ENCODE results near the gene PGAM2. TPM values are rescaled to one million over a fixed set of nuclear protein-coding genes. Genes with fewer than 3 reads are reported as not detected.

PGAM2 gene
- polyA plus RNA-seq, 3 donors = 0.13 TPM; not detected in 2

DNA sequence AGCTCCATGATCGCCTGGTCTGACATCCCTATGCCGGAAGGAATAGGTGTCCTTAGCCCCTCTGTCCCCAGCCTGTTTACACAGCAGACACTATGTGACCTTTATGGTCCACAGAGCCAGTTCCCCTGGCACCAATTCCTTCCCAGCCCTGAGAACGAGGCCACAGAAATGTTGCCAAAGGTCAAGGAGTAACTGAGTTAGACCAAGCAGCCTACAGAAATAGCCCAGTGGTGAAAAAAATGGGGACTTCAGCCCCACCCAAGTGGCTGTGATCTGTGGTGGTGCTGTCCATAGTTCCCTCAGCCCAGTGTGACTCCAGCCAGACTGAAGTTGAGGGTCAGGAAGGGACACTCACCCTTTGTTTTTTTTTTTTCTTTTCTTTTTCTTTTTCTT lies 2.5 kb downstream of the PGAM2 start:
- Mint-ChIP-seq H3K4me1 (peaks cover 10% of the 10 kb centered on the region), H3K27me3 (ENCODE audit: low read depth in 3 of 3) (peaks cover 3 to 21% (median 6%) of the 10 kb centered on the region in 3 donors), H3K27ac (peak overlapping the region in 3 of 7 donors; percentile 5 to 46 (median 37)), H3K9me3 (peaks cover 0 to 1% (median 0%) of the 10 kb centered on the region in 7 donors), H3K4me3 (no peak overlapping the region), H3K36me3 (peaks cover 41 to 44% of the 10 kb centered on the region in 2 donors)
- Histone ChIP-seq H3K4me2 (replicated peaks; ENCODE audit: extremely low read depth, low read length, poor library complexity, severe bottlenecking) (no peak overlapping the region), H3K27ac (ENCODE audit: low read depth in 1 of 2, low read length in 2 of 2) (no peak overlapping the region), H3K4me1 (ENCODE audit: control insufficient read depth in 1 of 2, insufficient read depth in 2 of 2, low read length in 2 of 2) (no peaks in the 10 kb centered on the region), H3K4me3 (replicated peaks in 1 of 3; ENCODE audit: low read depth in 2 of 3, low read length in 3 of 3) (no peak overlapping the region), H3K9ac (ENCODE audit: insufficient read depth, low read length, poor library complexity, severe bottlenecking) (no peak overlapping the region), H3K36me3 (replicated peaks in 1 of 2; ENCODE audit: control insufficient read depth in 1 of 2, insufficient read depth in 2 of 2, low read length in 2 of 2) (peaks cover 46 to 47% of the 10 kb centered on the region in 2 donors), H2AFZ (ENCODE audit: insufficient read depth, low read depth, low read length, poor library complexity, severe bottlenecking) (no peak overlapping the region), H4K20me1 (ENCODE audit: insufficient read depth, low read length) (peaks cover 96% of the 10 kb centered on the region), H3K27me3 (ENCODE audit: control insufficient read depth in 2 of 2, insufficient read depth in 2 of 2, low read length in 2 of 2) (no peaks in the 10 kb centered on the region), H3K9me3 (replicated peaks in 1 of 2; ENCODE audit: control insufficient read depth in 1 of 2, insufficient read depth in 1 of 2, low read length in 2 of 2) (no peaks in the 10 kb centered on the region), H3K79me2 (ENCODE audit: insufficient read depth, low read length) (no peaks in the 10 kb centered on the region)
- intact Hi-C loops (cut with micrococcal nuclease) = no loop called here
- TF ChIP-seq, protein P1, sequence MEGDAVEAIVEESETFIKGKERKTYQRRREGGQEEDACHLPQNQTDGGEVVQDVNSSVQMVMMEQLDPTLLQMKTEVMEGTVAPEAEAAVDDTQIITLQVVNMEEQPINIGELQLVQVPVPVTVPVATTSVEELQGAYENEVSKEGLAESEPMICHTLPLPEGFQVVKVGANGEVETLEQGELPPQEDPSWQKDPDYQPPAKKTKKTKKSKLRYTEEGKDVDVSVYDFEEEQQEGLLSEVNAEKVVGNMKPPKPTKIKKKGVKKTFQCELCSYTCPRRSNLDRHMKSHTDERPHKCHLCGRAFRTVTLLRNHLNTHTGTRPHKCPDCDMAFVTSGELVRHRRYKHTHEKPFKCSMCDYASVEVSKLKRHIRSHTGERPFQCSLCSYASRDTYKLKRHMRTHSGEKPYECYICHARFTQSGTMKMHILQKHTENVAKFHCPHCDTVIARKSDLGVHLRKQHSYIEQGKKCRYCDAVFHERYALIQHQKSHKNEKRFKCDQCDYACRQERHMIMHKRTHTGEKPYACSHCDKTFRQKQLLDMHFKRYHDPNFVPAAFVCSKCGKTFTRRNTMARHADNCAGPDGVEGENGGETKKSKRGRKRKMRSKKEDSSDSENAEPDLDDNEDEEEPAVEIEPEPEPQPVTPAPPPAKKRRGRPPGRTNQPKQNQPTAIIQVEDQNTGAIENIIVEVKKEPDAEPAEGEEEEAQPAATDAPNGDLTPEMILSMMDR (IDR thresholded peaks at IDR 0.05) = no peak
- no peak for DNase-seq
- WGBS (ENCODE audit: insufficient coverage) = 100% methylated on average over 2 of the region's 3 CpGs

DNA sequence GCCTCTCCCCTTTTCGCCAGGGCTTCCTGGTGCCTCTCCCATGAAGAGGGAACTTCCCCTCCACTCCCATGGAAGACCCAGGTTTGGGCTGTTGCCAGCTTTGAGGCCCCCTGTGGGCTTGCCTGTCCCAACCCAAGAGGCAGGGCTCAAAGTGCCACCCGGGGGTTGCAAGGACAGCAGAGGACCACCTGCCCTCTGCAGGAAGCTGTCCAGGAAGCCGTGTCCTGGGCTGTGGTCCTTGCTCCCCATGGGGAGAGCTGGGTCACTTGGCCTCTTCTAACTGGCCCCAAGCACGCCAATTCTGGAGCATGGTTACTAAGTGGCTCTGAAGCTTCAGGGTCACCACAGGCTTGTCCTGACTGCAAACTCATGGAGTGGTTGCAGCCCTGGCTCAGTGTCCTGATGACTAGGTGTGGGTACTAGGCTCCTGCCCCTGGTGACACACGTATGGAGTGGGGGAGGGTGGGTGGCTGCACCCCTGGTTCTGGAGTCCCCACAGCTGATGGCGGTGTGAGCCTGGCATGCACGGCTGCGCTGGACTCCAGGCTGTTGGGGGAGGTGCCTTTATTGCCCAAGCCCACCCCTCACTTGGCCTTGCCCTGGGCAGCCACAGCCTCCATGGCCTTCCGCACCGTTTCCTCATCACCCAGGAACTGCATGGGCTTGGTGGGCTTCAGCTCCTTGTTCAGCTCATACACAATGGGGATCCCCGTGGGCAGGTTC lies 3.0 kb downstream of the PGAM2 start:
- peaks cover 96% of the 10 kb centered on the region for H4K20me1 ChIP-seq (ENCODE audit: insufficient read depth, low read length)
- TF ChIP-seq, protein P1 (IDR thresholded peaks at IDR 0.05) = no peak
- DNase-seq = no peak
- Mint-ChIP-seq H3K27me3 (ENCODE audit: low read depth in 3 of 3) (peaks cover 3 to 21% (median 4%) of the 10 kb centered on the region in 3 donors), H3K36me3 (peaks cover 46 to 49% of the 10 kb centered on the region in 2 donors), H3K4me1 (peaks cover 10% of the 10 kb centered on the region), H3K9me3 (no peaks in the 10 kb centered on the region), H3K27ac (peak overlapping the region in 2 of 7 donors; percentile 5 to 37), H3K4me3 (no peak overlapping the region)
- no peak overlapping the region for H2AFZ ChIP-seq (ENCODE audit: insufficient read depth, low read depth, low read length, poor library complexity, severe bottlenecking)
- H3K9me3 ChIP-seq (replicated peaks in 1 of 2; ENCODE audit: control insufficient read depth in 1 of 2, insufficient read depth in 1 of 2, low read length in 2 of 2) = no peaks in the 10 kb centered on the region
- H3K9ac ChIP-seq (ENCODE audit: insufficient read depth, low read length, poor library complexity, severe bottlenecking) = no peak overlapping the region
- no peak overlapping the region for H3K4me2 ChIP-seq (replicated peaks; ENCODE audit: extremely low read depth, low read length, poor library complexity, severe bottlenecking)
- H3K27me3 ChIP-seq (ENCODE audit: control insufficient read depth in 2 of 2, insufficient read depth in 2 of 2, low read length in 2 of 2) = no peaks in the 10 kb centered on the region
- no peak overlapping the region for H3K4me3 ChIP-seq (replicated peaks in 1 of 3; ENCODE audit: low read depth in 2 of 3, low read length in 3 of 3)
- intact Hi-C loops (cut with micrococcal nuclease) = no loop called here
- H3K79me2 ChIP-seq (ENCODE audit: insufficient read depth, low read length) = peaks cover 1% of the 10 kb centered on the region
- H3K36me3 ChIP-seq (replicated peaks in 1 of 2; ENCODE audit: control insufficient read depth in 1 of 2, insufficient read depth in 2 of 2, low read length in 2 of 2) = peaks cover 52 to 53% of the 10 kb centered on the region in 2 donors
- H3K27ac ChIP-seq (ENCODE audit: low read depth in 1 of 2, low read length in 2 of 2) = no peak overlapping the region
- H3K4me1 ChIP-seq (ENCODE audit: control insufficient read depth in 1 of 2, insufficient read depth in 2 of 2, low read length in 2 of 2) = no peaks in the 10 kb centered on the region
- 78% methylated on average over 5 of the region's 11 CpGs for WGBS (ENCODE audit: insufficient coverage)
